ENCODE data around the gene SPON1.

SPON1 gene

DNA sequence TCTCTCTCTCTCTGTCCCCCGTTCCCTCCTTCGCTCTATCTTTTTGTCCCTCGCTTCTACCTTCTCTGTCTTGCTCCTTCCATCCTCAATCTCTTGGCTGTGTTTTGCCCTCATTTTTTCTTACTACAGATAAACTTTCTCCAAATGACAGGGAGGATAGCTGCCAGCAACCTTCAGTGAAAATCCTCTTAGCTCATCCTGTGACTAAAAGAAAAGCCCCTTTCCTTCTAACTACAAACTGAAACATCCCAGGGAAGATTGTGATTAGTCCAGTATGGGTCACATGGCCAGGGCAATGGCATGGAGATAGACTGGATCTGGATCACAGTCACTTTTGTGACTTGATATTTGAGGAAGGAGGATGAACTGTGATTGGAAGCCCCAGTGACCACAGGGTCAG lies 10.4 kb downstream of the SPON1 start:
- H2BK12ac ChIP-seq (ENCODE audit: low read length in 2 of 2), result no peak overlapping the region
- no peak overlapping the region for H4K8ac ChIP-seq (ENCODE audit: low read length)
- no peaks in the 10 kb centered on the region for H3K36me3 ChIP-seq (ENCODE audit: control insufficient read depth in 1 of 2, insufficient read depth in 2 of 2, low read depth in 1 of 2, low read length in 2 of 2)
- DNase-seq, result no peak
- no peak overlapping the region for H2BK15ac ChIP-seq (ENCODE audit: low read depth, poor library complexity, severe bottlenecking)
- no peak overlapping the region for H2BK120ac ChIP-seq (ENCODE audit: low read depth, low read length)
- no peak overlapping the region for H3K23ac ChIP-seq (ENCODE audit: low read length in 2 of 2)
- H4K91ac ChIP-seq (ENCODE audit: low read length), result no peak overlapping the region
- no peaks in the 10 kb centered on the region for H3K79me1 ChIP-seq (replicated peaks; ENCODE audit: low read length, poor library complexity, severe bottlenecking)
- H2AK5ac ChIP-seq (ENCODE audit: low read length, severe bottlenecking), result no peak overlapping the region
- H3K4me2 ChIP-seq (ENCODE audit: low read length, poor library complexity, severe bottlenecking), result no peak overlapping the region
- no peaks in the 10 kb centered on the region for H3K4me1 ChIP-seq (ENCODE audit: control insufficient read depth, insufficient read depth, low read depth, low read length)
- H3K18ac ChIP-seq (ENCODE audit: low read depth in 1 of 2, low read length in 2 of 2), result no peak overlapping the region
- H2BK5ac ChIP-seq (ENCODE audit: low read depth, low read length, poor library complexity, severe bottlenecking), result no peak overlapping the region
- H3K4ac ChIP-seq (ENCODE audit: low read depth in 1 of 2, low read length in 2 of 2), result no peak overlapping the region
- H3K4me3 ChIP-seq (ENCODE audit: insufficient read depth in 1 of 2, low read depth in 1 of 2, low read length in 2 of 2), result no peak overlapping the region
- H3K27me3 ChIP-seq (ENCODE audit: control insufficient read depth in 1 of 2, insufficient read depth in 1 of 2, low read length in 2 of 2), result peaks cover 0 to 42% of the 10 kb centered on the region in 2 experiments
- H3K9me3 ChIP-seq (ENCODE audit: control insufficient read depth, low read length), result no peaks in the 10 kb centered on the region
- H3K9ac ChIP-seq (ENCODE audit: low read length), result no peak overlapping the region
- no peak overlapping the region for H3K27ac ChIP-seq (ENCODE audit: low read length, poor library complexity, severe bottlenecking)
- H3K14ac ChIP-seq (ENCODE audit: low read length in 2 of 2), result no peak overlapping the region
- no peak overlapping the region for H2AFZ ChIP-seq (ENCODE audit: low read depth, low read length)
- 96% methylated on average over 3 of the region's 3 CpGs for WGBS

- 89% methylated on average over 1 of the region's 1 CpG for WGBS
- no peak overlapping the region for H3K4me3 ChIP-seq (ENCODE audit: insufficient read depth in 1 of 2, low read depth in 1 of 2, low read length in 2 of 2)
- no peak overlapping the region for H3K9ac ChIP-seq (ENCODE audit: low read length)
- H3K23ac ChIP-seq (ENCODE audit: low read length in 2 of 2), result no peak overlapping the region
- no peak overlapping the region for H2BK15ac ChIP-seq (ENCODE audit: low read depth, poor library complexity, severe bottlenecking)
- DNase-seq, result no peak
- H3K79me1 ChIP-seq (replicated peaks; ENCODE audit: low read length, poor library complexity, severe bottlenecking), result no peaks in the 10 kb centered on the region
- H3K9me3 ChIP-seq (ENCODE audit: control insufficient read depth, low read length), result no peaks in the 10 kb centered on the region
- H3K27ac ChIP-seq (ENCODE audit: low read length, poor library complexity, severe bottlenecking), result no peak overlapping the region
- no peak overlapping the region for H2BK120ac ChIP-seq (ENCODE audit: low read depth, low read length)
- H4K8ac ChIP-seq (ENCODE audit: low read length), result no peak overlapping the region
- H2AFZ ChIP-seq (ENCODE audit: low read depth, low read length), result no peak overlapping the region
- H4K91ac ChIP-seq (ENCODE audit: low read length), result no peak overlapping the region
- H2BK5ac ChIP-seq (ENCODE audit: low read depth, low read length, poor library complexity, severe bottlenecking), result no peak overlapping the region
- H3K14ac ChIP-seq (ENCODE audit: low read length in 2 of 2), result no peak overlapping the region
- H2AK5ac ChIP-seq (ENCODE audit: low read length, severe bottlenecking), result no peak overlapping the region
- no peak overlapping the region for H3K4ac ChIP-seq (ENCODE audit: low read depth in 1 of 2, low read length in 2 of 2)
- H3K4me2 ChIP-seq (ENCODE audit: low read length, poor library complexity, severe bottlenecking), result no peak overlapping the region
- H3K4me1 ChIP-seq (ENCODE audit: control insufficient read depth, insufficient read depth, low read depth, low read length), result no peaks in the 10 kb centered on the region
- no peak overlapping the region for H2BK12ac ChIP-seq (ENCODE audit: low read length in 2 of 2)
- no peak overlapping the region for H3K18ac ChIP-seq (ENCODE audit: low read depth in 1 of 2, low read length in 2 of 2)
- no peaks in the 10 kb centered on the region for H3K36me3 ChIP-seq (ENCODE audit: control insufficient read depth in 1 of 2, insufficient read depth in 2 of 2, low read depth in 1 of 2, low read length in 2 of 2)
- H3K27me3 ChIP-seq (ENCODE audit: control insufficient read depth in 1 of 2, insufficient read depth in 1 of 2, low read length in 2 of 2), result peaks cover 0 to 40% of the 10 kb centered on the region in 2 experiments
These were observed 12.1 kb downstream of the SPON1 start for GRCh38 chr11:13974631-13975030.

DNA sequence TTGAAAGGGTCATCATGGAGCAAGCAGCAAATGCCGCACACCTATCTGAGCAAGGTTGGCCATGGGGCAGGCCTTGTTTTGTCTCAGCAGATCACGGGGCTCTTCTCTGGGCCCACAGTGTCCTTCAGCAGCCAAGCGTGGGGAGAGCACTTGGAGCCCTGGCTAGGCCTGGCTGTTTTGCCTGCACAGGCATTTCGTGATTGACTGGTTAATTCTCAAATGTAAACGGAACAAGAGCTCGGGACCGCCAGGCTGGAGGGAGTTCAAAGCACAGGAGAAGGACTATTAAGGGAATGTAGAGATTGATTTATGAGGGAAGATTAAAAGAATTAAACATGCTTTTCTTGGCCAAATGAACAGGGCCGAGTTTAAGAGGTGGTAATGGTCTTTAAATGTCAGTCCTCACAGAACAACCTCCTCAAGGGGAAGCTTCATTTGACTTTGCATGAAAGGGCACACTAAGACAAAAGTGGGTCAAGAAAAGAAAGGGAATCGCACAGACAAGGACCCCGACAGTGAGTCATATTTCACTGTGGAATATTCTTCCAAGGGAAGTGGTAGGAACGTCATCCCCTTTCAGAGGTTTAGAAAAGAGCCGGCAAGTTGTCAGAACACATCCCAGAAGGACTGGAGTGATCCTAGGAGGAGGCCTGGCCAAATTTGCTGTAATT lies 20.7 kb downstream of the SPON1 start:
- no peak overlapping the region for H3K23ac ChIP-seq (ENCODE audit: low read length in 2 of 2)
- H3K18ac ChIP-seq (ENCODE audit: low read depth in 1 of 2, low read length in 2 of 2), result no peak overlapping the region
- H4K91ac ChIP-seq (ENCODE audit: low read length), result no peak overlapping the region
- peak overlapping the region in 1 of 2 experiments; percentile 6 for H2BK12ac ChIP-seq (ENCODE audit: low read length in 2 of 2)
- no peak overlapping the region for H2AFZ ChIP-seq (ENCODE audit: low read depth, low read length)
- no peak overlapping the region for H2BK15ac ChIP-seq (ENCODE audit: low read depth, poor library complexity, severe bottlenecking)
- H3K14ac ChIP-seq (ENCODE audit: low read length in 2 of 2), result peak overlapping the region in 1 of 2 experiments; percentile 62
- 50% methylated on average over 12 of the region's 12 CpGs for WGBS
- H3K79me1 ChIP-seq (replicated peaks; ENCODE audit: low read length, poor library complexity, severe bottlenecking), result no peaks in the 10 kb centered on the region
- H3K9ac ChIP-seq (ENCODE audit: low read length), result peak overlapping the region; percentile 13
- no peak overlapping the region for H3K4me2 ChIP-seq (ENCODE audit: low read length, poor library complexity, severe bottlenecking)
- no peaks in the 10 kb centered on the region for H3K36me3 ChIP-seq (ENCODE audit: control insufficient read depth in 1 of 2, insufficient read depth in 2 of 2, low read depth in 1 of 2, low read length in 2 of 2)
- H2BK120ac ChIP-seq (ENCODE audit: low read depth, low read length), result no peak overlapping the region
- no peaks in the 10 kb centered on the region for H3K9me3 ChIP-seq (ENCODE audit: control insufficient read depth, low read length)
- H2AK5ac ChIP-seq (ENCODE audit: low read length, severe bottlenecking), result no peak overlapping the region
- H4K8ac ChIP-seq (ENCODE audit: low read length), result no peak overlapping the region
- no peak overlapping the region for H3K4ac ChIP-seq (ENCODE audit: low read depth in 1 of 2, low read length in 2 of 2)
- no peak overlapping the region for H3K27ac ChIP-seq (ENCODE audit: low read length, poor library complexity, severe bottlenecking)
- H2BK5ac ChIP-seq (ENCODE audit: low read depth, low read length, poor library complexity, severe bottlenecking), result no peak overlapping the region
- H3K4me1 ChIP-seq (ENCODE audit: control insufficient read depth, insufficient read depth, low read depth, low read length), result no peaks in the 10 kb centered on the region
- no peak overlapping the region for H3K4me3 ChIP-seq (ENCODE audit: insufficient read depth in 1 of 2, low read depth in 1 of 2, low read length in 2 of 2)
- H3K27me3 ChIP-seq (ENCODE audit: control insufficient read depth in 1 of 2, insufficient read depth in 1 of 2, low read length in 2 of 2), result peaks cover 0 to 13% of the 10 kb centered on the region in 2 experiments
- peak; percentile 33 for DNase-seq

GRCh38 chr11:13984616-13985450 lies 22.3 kb downstream of the SPON1 start:
- no peak overlapping the region for H3K23ac ChIP-seq (ENCODE audit: low read length in 2 of 2)
- peak overlapping the region in 1 of 2 experiments; percentile 40 for H3K18ac ChIP-seq (ENCODE audit: low read depth in 1 of 2, low read length in 2 of 2)
- no peak overlapping the region for H2BK5ac ChIP-seq (ENCODE audit: low read depth, low read length, poor library complexity, severe bottlenecking)
- H2AK5ac ChIP-seq (ENCODE audit: low read length, severe bottlenecking), result no peak overlapping the region
- no peak overlapping the region for H3K4me3 ChIP-seq (ENCODE audit: insufficient read depth in 1 of 2, low read depth in 1 of 2, low read length in 2 of 2)
- H3K4ac ChIP-seq (ENCODE audit: low read depth in 1 of 2, low read length in 2 of 2), result no peak overlapping the region
- no peak overlapping the region for H2BK120ac ChIP-seq (ENCODE audit: low read depth, low read length)
- H3K27me3 ChIP-seq (ENCODE audit: control insufficient read depth in 1 of 2, insufficient read depth in 1 of 2, low read length in 2 of 2), result no peaks in the 10 kb centered on the region
- peak overlapping the region in 1 of 2 experiments; percentile 52 for H2BK12ac ChIP-seq (ENCODE audit: low read length in 2 of 2)
- no peak overlapping the region for H2AFZ ChIP-seq (ENCODE audit: low read depth, low read length)
- no peaks in the 10 kb centered on the region for H3K79me1 ChIP-seq (replicated peaks; ENCODE audit: low read length, poor library complexity, severe bottlenecking)
- no peak overlapping the region for H3K14ac ChIP-seq (ENCODE audit: low read length in 2 of 2)
- H2BK15ac ChIP-seq (ENCODE audit: low read depth, poor library complexity, severe bottlenecking), result no peak overlapping the region
- peak; percentile 88 for DNase-seq
- H3K27ac ChIP-seq (ENCODE audit: low read length, poor library complexity, severe bottlenecking), result no peak overlapping the region
- 56% methylated on average over 2 of the region's 4 CpGs for WGBS
- no peak overlapping the region for H4K8ac ChIP-seq (ENCODE audit: low read length)
- no peaks in the 10 kb centered on the region for H3K9me3 ChIP-seq (ENCODE audit: control insufficient read depth, low read length)
- no peak overlapping the region for H3K4me2 ChIP-seq (ENCODE audit: low read length, poor library complexity, severe bottlenecking)
- H3K36me3 ChIP-seq (ENCODE audit: control insufficient read depth in 1 of 2, insufficient read depth in 2 of 2, low read depth in 1 of 2, low read length in 2 of 2), result no peaks in the 10 kb centered on the region
- no peaks in the 10 kb centered on the region for H3K4me1 ChIP-seq (ENCODE audit: control insufficient read depth, insufficient read depth, low read depth, low read length)
- no peak overlapping the region for H3K9ac ChIP-seq (ENCODE audit: low read length)
- H4K91ac ChIP-seq (ENCODE audit: low read length), result no peak overlapping the region
